H1 (cell line): Measurements from ENCODE around the gene KAZALD1. TPM values are rescaled to one million over a fixed set of nuclear protein-coding genes. Genes with fewer than 3 reads are reported as not detected.

Experiments
- CTCF ChIA-PET: fragments of 300-600 bp; sonication (Branson Sonifier 250); formaldehyde crosslinking; loops from one replicate; lab custom pipeline; 2021; ENCODE audit not compliant: partially characterized antibody; lab: Charles Lee
- POLR2A ChIA-PET: fragments of 300-600 bp; sonication (Branson Sonifier 250); formaldehyde crosslinking; loops from one replicate; lab custom pipeline; 2021; ENCODE audit warnings: inconsistent platforms; ENCODE audit not compliant: partially characterized antibody; lab: Charles Lee
- DNase-seq, 2 experiments: peaks; one replicate each; pipeline versions ENCODE4 v3.0.0 to v3.0.0-alpha.2; 2010 to 2022; ENCODE audit warnings: low spot score in 2 of 2, low read depth in 1 of 2, mixed read lengths in 1 of 2
- FAIRE-seq: peaks from 2 replicates; lab custom pipeline; 2011; peaks lifted over from hg19 to GRCh38; lab: Jason Lieb, UNC
- H2AFZ ChIP-seq: 2 replicates; pipeline ENCODE4 v1.8.1; 2012; ENCODE audit warnings: low read length, inconsistent platforms
- H2AK5ac ChIP-seq: 2 replicates; pipeline ENCODE4 v1.6.1; 2013; ENCODE audit warnings: low read depth, low read length
- H2BK120ac ChIP-seq: replicated peaks from 2 replicates; pipeline ENCODE3; 2013; ENCODE audit warnings: low read depth, low read length, inconsistent platforms
- H2BK12ac ChIP-seq: 2 replicates; pipeline ENCODE4 v1.6.1; 2013; ENCODE audit warnings: low read depth, low read length
- H2BK15ac ChIP-seq: 2 replicates; pipeline ENCODE4 v1.6.1; 2013; ENCODE audit warnings: low read length
- H2BK20ac ChIP-seq: 2 replicates; pipeline ENCODE4 v1.6.1; 2013; ENCODE audit warnings: low read length
- H2BK5ac ChIP-seq: 2 replicates; pipeline ENCODE4 v1.6.1; 2013; ENCODE audit warnings: low read depth, low read length
- H3K14ac ChIP-seq: 2 replicates; pipeline ENCODE4 v1.6.1; 2013; ENCODE audit warnings: inconsistent platforms; ENCODE audit not compliant: insufficient read length
- H3K18ac ChIP-seq: 2 replicates; pipeline ENCODE4 v1.6.1; 2013; ENCODE audit warnings: low read length; ENCODE audit errors: extremely low read depth
- H3K23ac ChIP-seq: 2 replicates; pipeline ENCODE4 v1.6.1; 2013; ENCODE audit warnings: inconsistent platforms; ENCODE audit not compliant: insufficient read length
- H3K23me2 ChIP-seq: 2 replicates; pipeline ENCODE4 v1.6.1; 2013; ENCODE audit warnings: low read depth, low read length
- H3K27ac ChIP-seq: 2 replicates; pipeline ENCODE4 v1.6.1; 2011; ENCODE audit warnings: low read depth, low read length, inconsistent platforms
- H3K27me3 ChIP-seq, 4 experiments: replicated peaks in 1 of 4; 1 replicate in 1 of 4; 2 replicates in 3 of 4; pipeline versions ENCODE4 v1.6.1 to v1.8.1; 2011 to 2013; ENCODE audit warnings: low read length in 3 of 4, mild to moderate bottlenecking in 3 of 4, inconsistent platforms in 2 of 4, mixed read lengths in 2 of 4, moderate library complexity in 1 of 4; ENCODE audit not compliant: control insufficient read depth in 3 of 4, insufficient read depth in 3 of 4; ENCODE audit errors: extremely low read depth in 1 of 4
- H3K36me3 ChIP-seq, 4 experiments: 2 replicates each; pipeline versions ENCODE4 v1.6.1 to v1.8.1; 2011 to 2013; ENCODE audit warnings: mild to moderate bottlenecking in 4 of 4, low read length in 3 of 4, moderate library complexity in 2 of 4, control low read depth in 1 of 4, inconsistent platforms in 1 of 4; ENCODE audit not compliant: insufficient read depth in 4 of 4, control insufficient read depth in 2 of 4
- H3K4ac ChIP-seq: replicated peaks from 2 replicates; pipeline ENCODE3; 2013; ENCODE audit warnings: low read length, low read depth, mixed read lengths, inconsistent platforms; ENCODE audit not compliant: insufficient read length
- H3K4me1 ChIP-seq, 4 experiments: replicated peaks in 1 of 4; 1 replicate in 1 of 4; 2 replicates in 3 of 4; pipeline versions ENCODE4 v1.6.1 to v1.8.1; 2011 to 2013; ENCODE audit warnings: low read length in 3 of 4, inconsistent platforms in 2 of 4, mixed read lengths in 1 of 4; ENCODE audit not compliant: insufficient read depth in 4 of 4, control insufficient read depth in 3 of 4
- H3K4me2 ChIP-seq, 2 experiments: 2 replicates each; pipeline versions ENCODE4 v1.6.1 to v1.8.1; 2011 to 2013; ENCODE audit warnings: low read depth in 2 of 2, low read length in 2 of 2, control low read depth in 1 of 2, inconsistent platforms in 1 of 2, mild to moderate bottlenecking in 1 of 2; ENCODE audit not compliant: insufficient read depth in 1 of 2
- H3K4me3 ChIP-seq, 4 experiments: fragments of 200-600, 300-600 bp in 1 of 4; sonication (generic), shearing (Covaris generic), sonication (Bioruptor Twin) in 1 of 4; 2 replicates each; pipeline versions ENCODE4 v1.5.1 to v1.8.1; 2011 to 2016; ENCODE audit warnings: low read length in 4 of 4, low read depth in 3 of 4, control low read depth in 2 of 4, inconsistent platforms in 2 of 4, mild to moderate bottlenecking in 2 of 4, mixed read lengths in 1 of 4, moderate library complexity in 1 of 4; ENCODE audit not compliant: insufficient read depth in 2 of 4; ENCODE audit errors: extremely low read depth in 1 of 4
- H3K56ac ChIP-seq: replicated peaks from 2 replicates; pipeline ENCODE3; 2013; ENCODE audit warnings: low read depth, mild to moderate bottlenecking, mixed read lengths, low read length, inconsistent platforms; ENCODE audit not compliant: insufficient read length
- H3K79me1 ChIP-seq: 2 replicates; pipeline ENCODE4 v1.6.1; 2013; ENCODE audit warnings: low read depth, low read length, control low read depth
- H3K79me2 ChIP-seq, 2 experiments: 2 replicates each; pipeline versions ENCODE4 v1.6.1 to v1.8.1; 2012 to 2013; ENCODE audit warnings: low read length in 2 of 2, mild to moderate bottlenecking in 2 of 2, inconsistent platforms in 1 of 2; ENCODE audit not compliant: insufficient read depth in 2 of 2, control insufficient read depth in 1 of 2
- H3K9ac ChIP-seq, 4 experiments: replicated peaks in 1 of 4; 1 replicate in 1 of 4; 2 replicates in 3 of 4; pipeline versions ENCODE4 v1.6.1 to v1.8.1; 2011 to 2013; ENCODE audit warnings: low read depth in 3 of 4, low read length in 3 of 4, control low read depth in 2 of 4, mild to moderate bottlenecking in 2 of 4, moderate library complexity in 2 of 4, inconsistent platforms in 1 of 4; ENCODE audit errors: extremely low read depth in 1 of 4
- H3K9me3 ChIP-seq, 2 experiments: 2 replicates each; pipeline versions ENCODE4 v1.6.1 to v1.8.1; 2012 to 2013; ENCODE audit warnings: mild to moderate bottlenecking in 2 of 2, moderate library complexity in 2 of 2, control low read depth in 1 of 2, inconsistent platforms in 1 of 2, low read depth in 1 of 2, low read length in 1 of 2, mixed read lengths in 1 of 2; ENCODE audit not compliant: insufficient read depth in 2 of 2
- H4K20me1 ChIP-seq, 2 experiments: replicated peaks in 1 of 2; 2 replicates each; pipeline versions ENCODE3 to v1.8.1; 2011 to 2013; ENCODE audit warnings: inconsistent platforms in 2 of 2, low read length in 2 of 2, mild to moderate bottlenecking in 1 of 2; ENCODE audit not compliant: insufficient read depth in 2 of 2, control insufficient read depth in 1 of 2
- H4K5ac ChIP-seq: 2 replicates; pipeline ENCODE4 v1.6.1; 2013; ENCODE audit warnings: low read length, low read depth, mixed read lengths, inconsistent platforms; ENCODE audit not compliant: insufficient read length
- H4K8ac ChIP-seq: 2 replicates; pipeline ENCODE4 v1.8.0; 2013; ENCODE audit warnings: mild to moderate bottlenecking, moderate library complexity, low read length, inconsistent platforms; ENCODE audit not compliant: insufficient read depth; ENCODE audit errors: extremely low read depth
- H4K91ac ChIP-seq: replicated peaks from 2 replicates; pipeline ENCODE3; 2013; ENCODE audit warnings: low read length, mixed read lengths, inconsistent platforms; ENCODE audit not compliant: insufficient read length
- RBBP5 ChIP-seq: IDR thresholded peaks from 2 replicates; pipeline ENCODE4 v1.7.1; 2012; ENCODE audit warnings: low read depth, mild to moderate bottlenecking, inconsistent platforms, low read length, moderate library complexity, borderline replicate concordance
- TAF1 ChIP-seq: IDR thresholded peaks from 2 replicates; pipeline ENCODE4 v1.6.1; 2011; ENCODE audit warnings: mild to moderate bottlenecking, low read depth, low read length
- WGBS, 2 experiments: shearing (Covaris generic) in 1 of 2; methylation state at CpG; one replicate each; pipeline versions ENCODE4 v1.1.6 to v1.1.7; 2013 to 2015; ENCODE audit warnings: low lambda C conversion rate in 2 of 2, mixed read lengths in 2 of 2, inconsistent platforms in 1 of 2, low coverage in 1 of 2, missing lambda C conversion rate in 1 of 2; ENCODE audit not compliant: insufficient replicate concordance in 2 of 2, insufficient coverage in 1 of 2, insufficient read length in 1 of 2; ENCODE audit errors: extremely low coverage in 1 of 2, missing lambda C conversion rate in 1 of 2; 5-methylcytosine and 5-hydroxymethylcytosine counted together
- polyA plus RNA-seq, 7 experiments: library from polyadenylated mRNA; depleted of rRNA in 3 of 7; stranded (reverse) in 5 of 7; unstranded in 2 of 7; fragments of >200 nt in 5 of 7; fragments of 200-250 nt in 2 of 7; gene quantifications; 1 replicate in 5 of 7; 2 replicates in 1 of 7; 4 replicates in 1 of 7; pipeline versions ENCODE4 v1.2.1 to v1.2.3, GENCODE V29; 2011 to 2013; ENCODE audit warnings: missing spikeins in 2 of 7, mixed read lengths in 2 of 7
- total RNA-seq: library from RNA; stranded (reverse); fragmentation: NEBNext Ultra II Directional; extraction: Animal tissue kit (Norgen Biotek cat#: 25700); gene quantifications from 2 replicates; pipeline ENCODE4 v1.2.1, GENCODE V29; 2021

KAZALD1 gene
- total and polyA plus RNA-seq, 2 of the 8 experiments (the other 6 are each of a cell fraction or from before 2014, with no cell fraction given) = 0.65 to 1.9 TPM

- Histone ChIP-seq H4K5ac (no peak overlapping the region), H3K18ac (peak overlapping the region; percentile 48; the same call in 1 of the 2 replicates), H3K79me1 (no peaks in the 10 kb centered on the region), H3K27ac (no peak overlapping the region), H3K23ac (no peak overlapping the region), H2BK20ac (0 out of 2 replicates have a peak overlapping the region, but pooled peaks have one; percentile 86), H2AFZ (no peak overlapping the region), H3K4me3 (no peak overlapping the region), H3K9ac (no peak overlapping the region), H2BK5ac (no peak overlapping the region), H3K14ac (no peak overlapping the region), H4K20me1 (peaks cover 0 to 1% of the 10 kb centered on the region in 2 experiments), H2AK5ac (no peak overlapping the region), H3K4ac (no peak overlapping the region), H3K36me3 (no peaks in the 10 kb centered on the region), H2BK15ac (no peak overlapping the region), H3K4me1 (peaks cover 0 to 15% (median 4%) of the 10 kb centered on the region in 4 experiments; a peak in 6 of 7 replicates), H2BK120ac (peak overlapping the region; percentile 33), H2BK12ac (no peak overlapping the region), H3K56ac (no peak overlapping the region), H4K91ac (no peak overlapping the region), H3K27me3 (peaks cover 0 to 6% (median 2%) of the 10 kb centered on the region in 4 experiments; a peak in 3 of 7 replicates), H4K8ac (no peak overlapping the region), H3K79me2 (no peaks in the 10 kb centered on the region), H3K23me2 (no peaks in the 10 kb centered on the region), H3K9me3 (no peaks in the 10 kb centered on the region), H3K4me2 (no peak overlapping the region; a peak in 1 of 4 replicates)
- no peak for DNase-seq
- ChIA-PET POLR2A (interaction anchor here (0.8 kb wide), 1 partner anchor 15 kb away, joined by 4 read pairs; no protein-coding TSS in a partner anchor), CTCF (interaction anchor here (0.7 to 4.4 kb wide), 10 partner anchors 10 to 331 kb away, joined by 3 to 25 read pairs (median 4); no protein-coding TSS in a partner anchor)
- no peak for FAIRE-seq
- TF ChIP-seq RBBP5 = no peak
- 0 out of 2 replicates have a peak, but pooled peaks have one; percentile 22 for TF ChIP-seq TAF1
- WGBS, 2 experiments = 55% methylated on average over 5 of the region's 6 CpGs; no CpG with 5 or more reads in 1 of the 2 experiments
Observed at GRCh38 chr10:101110856-101111523, 49.2 kb downstream of the KAZALD1 start.
